HG03460 (cell line): ENCODE data around the gene GATB.
"Not testable (repeated sequence)": the region's sequence is repeated elsewhere in the genome, so short reads cannot be mapped to it uniquely, and the experiment has no call there.

ENCODE experiments used
- ATAC-seq: cut with Tn5 transposase; IDR thresholded peaks from one replicate; pipeline ENCODE4 v1.9.1; 2021; ENCODE audit not compliant: unreplicated experiment

The GATB gene

DNA sequence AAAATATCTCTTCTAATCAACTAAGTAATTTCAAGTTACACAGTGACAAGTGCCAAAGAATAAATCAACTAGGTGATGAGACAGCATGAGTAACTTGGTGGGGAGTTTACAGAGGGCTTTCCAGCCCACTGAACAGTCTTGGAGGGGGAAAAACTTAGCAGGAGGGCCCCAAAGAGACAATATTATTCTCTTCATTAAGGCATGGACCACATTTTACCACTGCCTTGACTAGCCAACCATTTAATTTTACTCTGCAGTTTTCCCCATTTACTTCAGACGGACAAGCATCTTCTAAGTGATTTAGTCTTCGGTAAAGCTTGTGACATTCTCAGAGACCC is 25.3 kb upstream of the GATB start:
- ATAC-seq: no peak

DNA sequence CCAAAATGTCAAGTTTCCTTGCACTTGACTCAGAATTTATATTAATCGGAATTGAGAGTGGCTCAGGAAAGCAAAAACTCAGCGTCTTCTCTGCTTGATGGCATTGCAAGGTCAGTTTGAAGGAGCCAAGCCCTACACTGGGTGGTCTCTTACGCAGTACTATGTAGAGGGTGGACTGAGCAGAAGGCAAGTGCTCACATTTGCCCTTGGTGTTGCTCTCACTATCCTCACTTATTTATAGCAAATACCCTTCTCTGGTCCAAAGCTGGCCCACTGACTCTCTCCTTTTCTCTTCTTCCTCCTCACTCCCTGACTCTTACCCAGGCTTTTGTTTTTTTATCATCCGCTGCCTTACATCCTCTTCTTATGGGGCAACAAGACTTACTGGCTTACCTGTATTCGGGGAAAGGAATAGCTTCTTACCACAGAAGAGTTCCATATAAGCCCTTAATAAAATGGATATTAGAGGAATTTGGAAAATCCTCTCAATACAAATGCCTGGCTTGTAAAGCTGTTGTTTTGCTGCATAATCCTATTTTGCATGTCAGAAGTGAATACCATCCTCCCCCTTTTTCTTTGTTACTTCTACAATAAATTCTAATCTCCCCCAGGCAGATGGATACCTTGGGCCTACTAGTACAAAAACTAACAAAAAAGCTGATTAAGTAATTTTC is 24.8 kb upstream of the GATB start:
- no peak for ATAC-seq

DNA sequence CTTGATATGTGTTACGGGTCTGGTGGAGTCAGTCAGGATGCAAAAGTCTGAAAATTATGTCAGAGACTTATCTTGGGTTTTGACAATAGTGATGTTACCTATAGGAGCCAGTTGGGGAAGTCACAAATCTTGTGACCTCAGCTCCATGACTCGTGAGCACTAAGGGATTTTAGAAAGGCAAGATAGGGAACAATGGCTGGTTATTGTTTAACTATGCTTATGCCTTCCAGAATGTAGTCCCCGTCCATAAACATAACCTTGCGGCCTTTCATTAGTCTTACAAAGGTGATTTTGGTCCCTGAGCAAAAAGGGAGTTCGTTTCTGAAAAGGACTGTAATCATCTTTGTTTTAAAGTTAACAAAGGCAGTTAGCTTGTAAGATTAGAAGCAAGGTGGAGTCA is 23.9 kb upstream of the GATB start:
- no peak for ATAC-seq

DNA sequence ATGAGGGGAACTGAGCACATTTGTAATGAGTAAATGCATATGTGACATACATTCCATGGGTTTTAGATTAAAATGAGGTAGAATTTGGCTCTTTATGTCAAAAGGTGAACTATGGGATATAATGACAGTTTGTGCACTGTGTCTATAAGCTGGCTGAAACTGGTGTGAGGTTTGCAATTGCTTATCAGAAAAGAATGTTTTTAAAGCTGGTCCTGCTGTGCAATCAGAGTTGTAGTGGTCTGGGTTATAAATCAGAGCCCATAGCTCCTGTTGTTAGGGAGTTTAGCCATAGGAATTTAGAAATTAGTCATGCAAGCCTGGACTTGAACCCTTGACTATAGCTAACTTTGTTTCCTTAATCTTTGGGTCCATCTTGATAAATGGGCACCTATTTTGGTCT is 23.1 kb upstream of the GATB start:
- ATAC-seq: no peak

DNA sequence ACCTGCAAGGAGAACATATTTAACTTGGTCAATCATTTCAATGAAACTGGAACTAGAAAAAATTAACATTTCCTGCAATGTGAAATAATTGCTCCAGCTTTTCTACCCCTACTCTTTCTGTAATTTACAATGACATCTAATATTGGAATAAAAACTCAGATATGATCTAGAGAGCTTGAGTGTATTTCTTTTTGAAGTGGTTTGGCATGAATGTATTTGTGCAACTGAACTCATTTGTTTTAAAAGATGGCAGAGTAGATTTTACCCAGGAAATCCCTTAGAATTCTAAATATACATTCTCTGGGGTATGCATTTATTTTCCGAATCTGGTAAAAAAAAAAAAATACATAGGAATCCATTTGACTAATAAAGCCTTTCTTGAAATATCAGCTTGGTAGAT is 21.5 kb upstream of the GATB start:
- no peak for ATAC-seq

DNA sequence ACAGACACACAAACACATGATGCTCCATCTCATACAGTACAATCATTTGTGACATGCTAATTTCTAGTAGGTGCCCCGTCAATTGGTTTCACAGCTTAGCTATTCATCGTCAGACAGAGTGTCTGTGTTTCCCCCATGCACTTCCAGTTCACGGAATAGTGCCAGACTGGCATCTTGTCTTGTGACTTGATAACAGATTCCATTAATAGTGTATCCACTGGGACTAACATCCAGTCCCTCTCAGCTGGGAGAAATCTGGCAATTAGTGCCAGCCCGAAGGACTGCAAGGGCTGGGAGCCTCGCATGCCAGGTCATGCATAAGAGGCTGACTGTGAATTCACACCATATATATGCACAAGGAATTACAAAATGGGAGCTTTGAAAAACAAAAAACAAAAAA is 20.2 kb upstream of the GATB start:
- ATAC-seq: no peak

DNA sequence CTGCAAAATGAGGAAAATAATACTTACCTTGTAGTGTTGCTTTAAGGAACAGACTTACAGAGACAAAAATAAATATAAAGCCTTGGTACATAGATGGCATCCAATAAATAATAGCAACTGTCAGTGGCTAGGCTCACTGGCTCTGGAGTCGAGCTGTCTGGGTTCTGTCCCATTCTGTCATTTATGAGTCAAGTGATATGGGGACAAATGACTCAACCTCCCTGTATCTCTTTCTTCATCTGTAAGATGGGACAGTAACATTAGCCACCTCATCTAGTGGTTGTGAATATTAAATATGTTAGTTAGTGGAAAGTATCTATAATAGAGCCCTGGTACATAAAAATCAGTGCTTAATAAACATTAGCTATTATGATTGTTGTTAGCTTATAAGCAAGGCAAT is 16.7 kb upstream of the GATB start:
- no peak for ATAC-seq

DNA sequence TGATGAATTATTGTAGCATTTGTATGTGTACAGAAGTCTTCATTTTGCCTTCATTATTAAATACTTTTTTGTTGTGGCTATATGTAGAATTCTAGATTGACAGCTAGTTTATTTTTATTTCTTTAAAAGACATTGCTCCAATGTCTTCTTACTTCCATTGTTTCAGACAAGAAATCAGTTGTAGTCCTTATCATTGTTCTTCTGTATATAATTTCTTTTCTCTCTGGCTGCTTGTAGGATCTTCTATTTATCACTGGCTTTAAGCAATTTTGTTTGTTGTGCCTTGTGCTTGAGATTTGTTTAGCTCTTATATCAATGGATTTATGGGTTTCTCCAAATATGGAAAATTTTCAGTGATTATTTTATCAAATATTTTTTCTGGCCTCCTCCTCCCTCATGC is 13.5 kb upstream of the GATB start:
- ATAC-seq: no peak

DNA sequence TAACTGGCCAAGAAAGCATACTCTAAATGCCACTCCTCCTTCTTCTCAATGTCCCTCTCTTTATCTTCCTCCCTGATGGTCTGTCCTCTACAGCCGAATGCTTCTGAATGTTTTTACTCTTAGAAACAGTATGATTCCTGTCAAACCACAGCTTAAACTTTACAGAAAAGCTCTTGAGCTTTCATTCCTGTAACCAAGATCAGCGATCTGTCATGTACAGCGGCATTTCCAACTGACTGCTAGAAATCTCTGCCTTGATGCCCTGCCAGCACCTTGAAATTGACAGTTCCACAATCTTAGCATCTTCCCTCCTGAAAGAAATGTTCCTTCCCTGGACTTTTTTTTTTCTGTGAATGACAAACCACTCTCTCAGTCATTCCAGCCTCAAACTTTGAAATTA is 11.5 kb upstream of the GATB start:
- no peak for ATAC-seq

DNA sequence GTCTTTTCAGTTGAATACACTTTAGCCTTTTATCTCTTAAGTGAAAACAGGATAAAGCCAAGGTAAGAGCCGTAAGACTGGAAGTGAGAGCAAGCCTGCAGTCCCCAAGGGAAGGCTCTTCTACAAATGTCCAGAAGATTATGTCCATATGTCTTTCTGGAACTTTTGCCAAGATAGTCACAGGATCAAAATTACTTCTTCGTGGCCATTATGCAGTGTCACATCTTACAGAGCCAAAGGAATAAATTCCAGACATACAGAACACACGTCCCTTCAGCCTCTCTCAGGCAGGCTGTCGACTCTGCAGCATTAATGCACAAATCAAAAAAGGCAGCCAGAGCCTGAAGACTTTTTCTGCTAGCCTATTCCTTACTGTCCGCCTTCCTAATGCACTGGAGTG is 10.9 kb upstream of the GATB start:
- ATAC-seq: no peak

DNA sequence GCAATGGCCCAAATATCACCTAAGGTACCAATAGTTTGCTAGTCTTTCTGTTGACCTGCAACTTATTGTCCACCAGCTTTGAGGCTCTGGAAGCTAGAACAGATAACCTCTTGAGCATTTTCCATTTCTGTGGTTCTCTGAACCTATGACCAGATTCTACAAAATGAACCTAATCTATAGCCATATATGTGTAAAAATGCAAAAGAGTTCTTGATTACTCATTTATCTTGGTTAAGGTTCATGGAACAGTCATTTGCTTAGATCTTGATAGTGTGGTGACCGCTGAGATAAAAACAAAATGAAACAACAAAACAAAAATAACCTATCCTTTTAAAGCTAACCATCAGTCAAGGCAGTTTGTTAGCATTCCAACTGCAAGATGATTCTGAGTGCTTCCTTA is 9.3 kb upstream of the GATB start:
- no peak for ATAC-seq

DNA sequence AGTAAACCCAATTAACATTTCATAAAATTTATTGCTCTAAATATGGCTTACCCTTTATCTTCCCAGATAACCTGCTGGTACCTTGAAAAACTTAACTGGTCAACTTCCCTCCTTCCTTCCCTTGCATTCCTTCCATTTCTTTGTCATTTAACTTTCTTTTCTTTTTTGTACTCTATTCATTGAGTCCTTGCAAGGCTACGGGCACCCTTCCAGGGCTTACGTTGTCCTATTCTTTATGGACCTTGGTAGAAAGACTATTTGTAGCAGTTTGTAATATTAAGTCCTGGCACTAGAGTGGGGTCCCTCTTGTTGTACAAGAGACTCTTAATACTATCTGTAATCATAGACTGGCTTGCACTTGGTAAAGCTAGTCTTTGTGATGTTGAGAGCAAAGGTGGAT is 8.0 kb upstream of the GATB start:
- ATAC-seq: no peak

DNA sequence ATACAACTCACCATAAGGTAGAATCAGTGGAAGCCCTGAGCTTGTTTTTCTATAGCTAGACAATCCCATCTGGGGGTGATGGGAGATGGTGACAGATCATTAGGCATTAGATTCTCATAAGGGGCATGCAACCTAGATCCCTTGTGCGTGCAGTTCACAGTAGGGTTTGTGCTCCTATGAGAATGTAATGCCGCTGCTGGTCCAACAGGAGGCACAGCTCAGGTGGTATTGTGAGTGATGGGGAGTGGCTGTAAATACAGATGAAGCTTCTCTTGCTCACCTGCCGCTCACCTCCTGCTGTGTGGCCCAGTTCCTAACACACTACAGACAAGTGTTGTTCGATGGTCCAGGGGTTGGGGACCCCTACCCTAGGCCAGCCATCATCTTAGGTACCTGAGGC is 5.9 kb upstream of the GATB start:
- no peak for ATAC-seq

DNA sequence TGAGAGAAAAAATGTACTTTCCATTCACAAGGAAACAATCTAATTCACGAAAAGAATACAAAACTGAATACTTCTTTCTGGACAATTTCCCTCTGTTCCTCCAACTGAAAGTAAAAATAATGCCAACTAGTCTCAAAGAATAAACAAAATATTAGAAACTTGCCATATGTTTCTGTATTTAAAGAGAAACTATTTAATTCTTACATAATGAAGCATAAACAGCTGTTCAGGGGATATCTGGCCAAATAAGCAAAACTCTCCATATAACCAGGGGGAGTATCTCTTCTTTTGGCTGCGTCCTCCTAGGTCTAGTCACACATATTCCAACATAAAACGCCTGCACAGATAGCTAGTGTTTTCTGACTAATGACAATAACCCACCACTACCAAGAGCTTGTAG is 805 bp downstream of the GATB start:
- no peak for ATAC-seq

DNA sequence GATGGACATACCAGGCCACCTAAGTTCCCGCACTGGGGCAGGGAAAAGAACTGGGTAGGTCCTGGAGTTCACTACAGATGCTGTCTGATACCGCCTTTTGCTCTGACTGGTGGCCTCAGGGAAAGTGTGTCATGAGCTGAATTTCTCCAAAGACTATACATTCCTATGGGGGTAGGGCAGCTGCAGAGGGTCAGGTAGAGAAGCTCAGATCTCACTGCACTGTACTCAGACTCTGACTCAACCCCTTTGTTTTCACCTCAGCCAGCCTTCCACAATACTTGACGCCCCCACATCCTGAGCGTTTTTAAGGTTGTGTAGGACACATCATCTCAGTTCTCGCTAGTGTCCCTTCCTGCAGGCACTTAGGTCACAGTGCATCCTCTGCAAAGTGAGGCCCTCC is 7.8 kb downstream of the GATB start:
- ATAC-seq: no peak

DNA sequence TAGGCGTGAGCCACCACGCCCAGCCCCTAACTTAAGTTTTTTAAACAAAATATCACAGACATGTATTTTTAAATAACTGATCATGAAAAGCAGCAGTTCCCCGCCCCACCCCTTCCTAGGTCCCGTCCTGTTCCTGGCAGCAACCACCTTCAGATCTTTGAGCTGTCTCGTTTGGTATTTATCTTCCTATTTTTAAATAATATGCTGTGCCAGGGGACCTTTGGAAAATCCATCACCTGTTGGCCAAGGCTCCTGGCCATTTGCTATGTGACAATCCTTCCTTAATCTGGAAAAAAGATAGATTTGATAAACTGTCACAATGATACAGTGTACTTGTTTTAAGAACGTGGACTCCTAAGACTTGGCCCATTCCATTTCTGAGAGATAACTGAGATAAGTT is 10.7 kb downstream of the GATB start:
- no peak for ATAC-seq

DNA sequence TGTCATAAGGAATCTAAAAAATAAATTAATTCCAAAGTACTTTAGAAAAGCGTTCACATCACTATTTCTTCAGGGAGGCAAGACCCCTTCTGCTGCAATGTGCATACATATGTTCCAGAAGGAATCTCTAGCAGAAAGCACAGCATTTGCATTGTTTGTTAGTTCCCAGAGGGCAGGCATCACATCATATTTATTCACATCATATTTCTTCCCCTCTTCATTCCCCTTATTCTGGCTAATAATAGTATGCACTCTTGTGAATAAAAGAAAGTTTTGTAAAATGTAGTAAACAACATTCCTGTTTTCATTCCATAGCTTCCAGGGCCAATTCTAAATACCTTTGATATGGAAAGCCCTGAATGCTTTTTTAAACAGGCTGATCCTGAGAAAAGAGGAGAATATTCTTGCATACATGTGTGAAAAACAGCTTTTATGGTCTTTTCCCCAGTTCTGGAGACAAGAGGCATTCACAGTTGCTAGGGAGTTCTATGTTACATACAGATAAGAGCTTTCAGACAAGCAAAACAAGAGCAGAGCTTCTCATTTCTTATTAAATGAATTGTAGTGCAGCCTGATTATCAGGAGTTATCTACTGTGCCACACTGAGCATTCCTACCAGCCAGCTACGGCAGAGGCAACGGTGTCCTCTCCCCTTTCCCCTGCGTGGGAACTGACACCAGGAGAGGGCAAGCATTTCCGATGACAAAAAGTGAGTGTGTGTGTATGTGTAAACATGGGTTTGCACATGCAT is 15.2 kb downstream of the GATB start:
- no peak for ATAC-seq

DNA sequence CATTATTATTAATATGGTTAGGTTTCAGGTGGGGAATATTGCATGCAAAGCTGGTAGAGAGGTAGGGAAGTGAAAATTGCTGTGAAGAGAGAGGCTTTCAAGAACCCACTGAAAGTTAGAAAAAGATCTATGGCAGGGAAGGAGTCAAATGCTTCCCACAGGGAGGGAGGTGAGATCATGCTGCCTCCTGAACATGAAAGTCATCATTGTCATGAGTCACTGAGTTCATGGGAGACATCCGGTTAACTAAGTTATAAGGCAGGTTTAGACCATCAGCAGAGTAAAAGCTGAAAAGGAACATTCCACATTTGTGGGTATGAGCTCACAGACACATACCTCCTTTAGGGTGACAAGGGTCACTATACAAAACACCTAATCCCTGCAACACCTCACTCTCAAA is 16.2 kb downstream of the GATB start:
- no peak for ATAC-seq

DNA sequence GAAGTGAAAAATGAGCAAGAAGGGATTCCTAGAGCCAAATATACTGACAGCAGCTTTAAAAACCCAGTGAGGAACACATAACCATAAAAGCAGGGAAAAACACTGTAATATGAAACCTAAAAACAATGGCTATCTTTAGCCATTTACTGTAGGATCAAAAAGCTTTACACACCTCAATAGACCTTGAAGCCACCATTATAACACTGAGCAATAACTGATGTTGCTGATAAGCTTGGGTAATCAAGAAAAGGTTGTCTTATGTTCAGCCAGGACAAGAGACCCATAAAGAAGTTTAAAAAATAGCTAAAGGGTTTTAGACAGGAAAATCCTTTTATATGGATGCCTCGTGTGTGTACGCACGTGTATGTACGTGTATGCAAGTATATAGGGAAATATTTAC is 16.9 kb downstream of the GATB start:
- no peak for ATAC-seq

DNA sequence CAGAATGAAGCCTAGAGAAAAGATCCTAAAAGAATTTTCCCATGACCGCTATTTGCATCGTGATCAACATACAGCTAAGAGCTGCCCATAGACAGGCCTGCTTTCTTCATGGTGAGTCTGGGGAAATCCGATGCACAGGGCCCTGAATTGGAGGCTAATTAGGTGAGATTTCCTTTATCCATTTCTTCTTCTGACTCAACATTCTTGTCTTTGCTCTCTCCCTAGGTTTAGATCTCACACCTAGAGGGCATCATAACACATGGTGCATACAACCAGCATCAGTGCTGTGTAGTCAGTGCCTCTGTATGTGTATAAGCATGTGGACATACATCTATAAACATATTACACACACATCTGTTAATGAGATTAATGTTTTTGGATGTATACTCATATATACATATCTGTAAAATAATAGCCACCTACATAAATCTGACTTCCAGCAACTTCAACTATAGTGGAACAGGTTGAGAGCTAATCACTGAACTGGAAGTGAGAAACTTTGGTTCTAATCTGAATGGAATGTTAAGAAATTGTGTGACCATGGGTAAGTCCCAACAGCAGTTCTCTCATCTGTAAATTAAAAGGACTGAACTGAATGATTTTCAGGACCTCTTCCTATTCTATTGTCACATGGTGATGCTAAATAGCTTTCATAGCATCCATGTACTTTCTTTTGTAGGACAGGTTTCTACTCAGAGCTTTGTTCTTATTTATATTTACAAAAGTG is 17.5 kb downstream of the GATB start:
- ATAC-seq: no peak

DNA sequence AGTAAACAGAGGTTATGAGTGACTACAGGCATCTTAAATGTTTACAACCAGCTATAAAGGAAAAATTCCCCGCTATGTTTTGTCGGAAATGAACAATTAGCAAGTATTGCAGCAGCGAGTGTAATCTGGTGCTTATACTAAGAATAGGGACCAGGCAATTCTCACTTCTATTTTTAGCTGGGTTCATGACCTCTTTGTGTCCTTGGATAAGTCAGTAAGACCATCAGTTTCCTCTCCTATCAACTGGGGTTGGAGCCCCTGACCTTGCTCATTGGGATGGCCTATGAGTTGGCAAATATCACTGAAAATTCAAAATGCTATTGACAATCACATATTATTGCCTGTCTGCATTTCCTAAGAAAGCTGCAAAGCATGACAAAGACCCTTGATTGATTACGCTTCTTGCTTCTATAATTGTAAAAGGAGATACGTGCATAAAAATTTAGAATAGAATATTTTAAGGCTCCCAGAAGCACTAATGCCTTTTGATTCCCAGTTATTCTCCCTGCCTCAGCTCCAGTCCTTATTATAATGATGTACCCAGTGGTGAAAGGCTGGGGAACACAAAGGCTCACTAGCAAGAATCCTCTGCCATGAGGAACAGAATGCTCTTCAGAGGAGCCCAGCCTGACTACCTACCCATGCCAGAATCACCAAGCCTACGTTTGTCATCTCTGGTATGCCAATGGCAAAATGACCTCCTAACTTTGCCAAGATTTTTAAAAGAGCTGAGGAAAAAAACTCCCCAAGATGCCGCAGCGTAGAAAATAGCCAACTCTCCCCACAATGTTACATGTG is 21.9 kb downstream of the GATB start:
- no peak for ATAC-seq

DNA sequence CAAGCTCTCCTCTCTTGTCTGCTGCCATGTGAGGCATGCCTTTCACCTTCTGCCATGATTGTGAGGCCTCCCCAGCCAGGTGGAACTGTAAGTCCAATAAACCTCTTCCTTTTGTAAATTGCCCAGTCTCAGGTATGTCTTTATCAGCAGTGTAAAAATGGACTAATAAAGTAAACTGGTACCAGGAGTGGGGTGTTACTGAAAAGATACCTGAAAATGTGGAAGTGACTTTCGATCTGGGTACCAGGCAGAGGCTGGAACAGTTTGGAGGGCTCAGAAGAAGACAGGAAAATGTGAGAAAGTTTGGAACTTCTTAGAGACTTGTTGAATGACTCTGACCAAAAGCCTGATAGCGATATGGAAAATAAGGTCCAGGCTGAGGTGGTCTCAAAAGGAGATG is 24.0 kb downstream of the GATB start:
- ATAC-seq: not testable (repeated sequence)
